HepG2 (cell line): Measurements from ENCODE around the gene MTOR. TPM values are rescaled to one million over a fixed set of nuclear protein-coding genes. Genes with fewer than 3 reads are reported as not detected.

ENCODE experiments used
- ATAC-seq: fragments of 200-7000 bp; cut with Tn5 transposase; 3 replicates; pipeline ENCODE4 v1.9.1; 2020; ENCODE audit warnings: mild to moderate bottlenecking, moderate library complexity
- BruUV-seq: library from RNA; stranded (reverse); fragments of 400-500 nt; replicated peaks from 2 replicates; lab custom pipeline; 2021; lab: Mats Ljungman, UMichigan
- CTCF ChIA-PET: fragments of 300-600 bp; formaldehyde crosslinking; extraction: SDS; loops from one replicate; lab custom pipeline; 2021; ENCODE audit warnings: low total read pairs, inconsistent platforms, low intra/inter-chr PET ratio; lab: Yijun Ruan, JAX
- POLR2A ChIA-PET: fragments of 350-600 bp; sonication (Branson Sonifier 250); formaldehyde crosslinking; loops from one replicate; lab custom pipeline; 2020; ENCODE audit warnings: antibody characterized with exemption, inconsistent platforms; lab: Yijun Ruan, JAX
- DNase-seq: peaks from one replicate; pipeline ENCODE4 v3.0.0-alpha.2; 2015; ENCODE audit warnings: low spot score
- FAIRE-seq: peaks from 3 replicates; lab custom pipeline; 2011; peaks lifted over from hg19 to GRCh38; lab: Jason Lieb, UNC
- H2AFZ ChIP-seq: one replicate; pipeline ENCODE4 v1.6.1; 2011; ENCODE audit warnings: low read length, inconsistent platforms
- H3K27ac ChIP-seq: fragments of 300-600 bp; 3 replicates; pipeline ENCODE4 v1.8.0; 2011; ENCODE audit warnings: mixed run types, mild to moderate bottlenecking, mixed read lengths, low read length, inconsistent platforms; ENCODE audit not compliant: insufficient read depth; ENCODE audit errors: extremely low read length
- H3K27me3 ChIP-seq, 2 experiments: fragments of 200-600 bp in 1 of 2; 2 replicates in 1 of 2; 3 replicates in 1 of 2; pipeline versions ENCODE4 v1.6.0 to v1.8.0; 2011; ENCODE audit warnings: low read length in 2 of 2, mild to moderate bottlenecking in 2 of 2, moderate library complexity in 2 of 2, inconsistent platforms in 1 of 2; ENCODE audit not compliant: insufficient read depth in 2 of 2, control insufficient read depth in 1 of 2
- H3K36me3 ChIP-seq, 2 experiments: fragments of 200-600 bp in 1 of 2; replicated peaks in 1 of 2; 2 replicates in 1 of 2; 3 replicates in 1 of 2; pipeline versions ENCODE4 v1.5.1 to v1.8.0; 2011; ENCODE audit warnings: low read length in 2 of 2, inconsistent platforms in 1 of 2; ENCODE audit not compliant: insufficient read depth in 2 of 2, control insufficient read depth in 1 of 2
- H3K4me1 ChIP-seq: 2 replicates; pipeline ENCODE4 v1.5.1; 2012; ENCODE audit warnings: low read length, inconsistent platforms; ENCODE audit not compliant: insufficient read depth
- H3K4me2 ChIP-seq: 2 replicates; pipeline ENCODE4 v1.6.0; 2011; ENCODE audit warnings: low read depth, low read length, inconsistent platforms
- H3K4me3 ChIP-seq, 3 experiments: fragments of 200-600 bp in 1 of 3; sonication (generic), shearing (Covaris generic) in 1 of 3; replicated peaks in 1 of 3; 2 replicates each; pipeline ENCODE4 v1.5.1; 2011 to 2016; ENCODE audit warnings: low read length in 3 of 3, inconsistent platforms in 2 of 3, low read depth in 2 of 3, mild to moderate bottlenecking in 2 of 3, control low read depth in 1 of 3, mixed read lengths in 1 of 3; ENCODE audit not compliant: insufficient read depth in 1 of 3
- H3K79me2 ChIP-seq: one replicate; pipeline ENCODE4 v1.6.1; 2011; ENCODE audit warnings: low read length, inconsistent platforms; ENCODE audit not compliant: insufficient read depth
- H3K9ac ChIP-seq: 2 replicates; pipeline ENCODE4 v1.6.0; 2011; ENCODE audit warnings: mild to moderate bottlenecking, low read depth, low read length, inconsistent platforms; ENCODE audit not compliant: insufficient read depth
- H3K9me3 ChIP-seq: 2 replicates; pipeline ENCODE4 v1.5.1; 2012; ENCODE audit warnings: mild to moderate bottlenecking, low read length
- H4K20me1 ChIP-seq: 2 replicates; pipeline ENCODE4 v1.6.0; 2011; ENCODE audit warnings: inconsistent platforms, mild to moderate bottlenecking, low read length, moderate library complexity; ENCODE audit not compliant: insufficient read depth
- SOX13 ChIP-seq, 3 experiments: fragments of 450-650 bp in 1 of 3; sonication (generic) in 1 of 3; formaldehyde crosslinking in 1 of 3; IDR thresholded peaks in 2 of 3; conservative IDR thresholded peaks in 1 of 3; 2 replicates each; pipeline versions ENCODE4 v1.5.0 to v1.6.1; 2016 to 2020; ENCODE audit warnings: antibody characterized with exemption in 1 of 3, mild to moderate bottlenecking in 1 of 3, missing compliant biosample characterization in 1 of 3, missing genetic modification reagents in 1 of 3, moderate library complexity in 1 of 3
- SP2 ChIP-seq: sonication (generic); formaldehyde crosslinking; IDR thresholded peaks from 2 replicates; pipeline ENCODE4 v1.5.1; 2020; ENCODE audit warnings: mild to moderate bottlenecking, missing genetic modification reagents
- ZNF235 ChIP-seq: sonication (generic); formaldehyde crosslinking; IDR thresholded peaks from 2 replicates; pipeline ENCODE4 v1.8.1; 2023; ENCODE audit warnings: mild to moderate bottlenecking, missing genetic modification reagents, borderline replicate concordance
- ZNF335 ChIP-seq: sonication (generic); formaldehyde crosslinking; IDR thresholded peaks from 2 replicates; pipeline ENCODE4 v1.4.0; 2020; ENCODE audit warnings: missing genetic modification reagents
- ZSCAN9 ChIP-seq: IDR thresholded peaks from 2 replicates; pipeline ENCODE4 v1.6.1; 2016; ENCODE audit warnings: borderline replicate concordance
- WGBS: methylation state at CpG from one replicate; pipeline ENCODE4 v1.1.6; 2017; ENCODE audit warnings: low lambda C conversion rate; 5-methylcytosine and 5-hydroxymethylcytosine counted together
- in situ Hi-C: cut with HindIII; loops from 2 replicates; pipeline ENCODE4 v1.10.0; 2017; ENCODE audit warnings: low pct_unique_long_range_greater_than_20kb; ENCODE audit not compliant: extremely low pct_ligation_motif_present
- intact Hi-C: fragments of 100-400 bp; cut with micrococcal nuclease; formaldehyde crosslinking; loops from one replicate; pipeline ENCODE4 v1.10.0; 2022; ENCODE audit not compliant: unreplicated experiment
- polyA plus RNA-seq, 8 experiments: library from polyadenylated mRNA; depleted of rRNA in 3 of 8; stranded (reverse) in 7 of 8; unstranded in 1 of 8; fragments of >200 nt; fragmentation: Illumina TruSeq in 4 of 8; extraction: Trizol in 4 of 8; gene quantifications; 2 replicates each; pipeline versions ENCODE4 v1.2.1 to v1.2.3, GENCODE V29; 2011 to 2016; ENCODE audit warnings: low read depth in 4 of 8, missing spikeins in 1 of 8, mixed read lengths in 1 of 8; ENCODE audit not compliant: insufficient read depth in 1 of 8
- total RNA-seq, 5 experiments: library from RNA; depleted of rRNA; stranded (reverse); fragments of >200 nt; fragmentation: Illumina TruSeq; extraction: Trizol; gene quantifications; 2 replicates each; pipeline ENCODE4 v1.2.3, GENCODE V29; 2016; ENCODE audit warnings: low read depth in 1 of 5
- TF ChIP-seq, protein P1 (sequence below): sonication (generic); formaldehyde crosslinking; IDR thresholded peaks from 2 replicates; pipeline ENCODE4 v1.5.1; 2020; ENCODE audit warnings: mild to moderate bottlenecking, moderate library complexity, missing genetic modification reagents

Gene MTOR
- total and polyA plus RNA-seq, 2 of the 13 experiments (the other 11 are each of a cell fraction or from before 2014, with no cell fraction given): 24.6 to 34.6 TPM

DNA sequence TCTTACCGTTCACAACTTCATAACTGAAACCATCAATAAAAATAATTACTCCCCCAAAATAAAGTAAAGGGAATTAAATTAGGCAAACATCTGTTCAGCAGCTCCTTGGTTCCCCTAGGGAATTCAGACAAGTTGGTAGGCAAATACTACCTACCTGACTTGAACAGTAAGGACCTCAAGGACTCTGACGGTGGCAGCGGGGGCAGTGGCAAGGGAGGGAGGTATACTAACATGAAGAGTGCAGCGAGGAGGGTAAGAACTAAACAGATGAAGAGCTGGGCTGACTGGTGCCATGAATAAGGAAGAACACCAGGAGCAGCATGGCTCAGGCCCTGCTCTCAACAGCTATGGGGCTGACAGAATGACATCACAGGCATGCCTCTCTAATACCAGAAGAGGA lies 33.1 kb downstream of the MTOR start:
- Histone ChIP-seq H3K27ac (no peak overlapping the region), H4K20me1 (no peaks in the 10 kb centered on the region), H3K4me3 (no peak overlapping the region)
- 100% methylated on average over 4 of the region's 4 CpGs for WGBS
- in situ Hi-C loops: no loop called here
- TF ChIP-seq ZNF235 (CRISPR knock-in tag) (no peak), ZSCAN9 (no peak), SOX13 (IDR thresholded peaks at IDR 0.05) (no peak), SOX13 (CRISPR knock-in tag; conservative IDR thresholded peaks at IDR 0.05 in 1 of 2, IDR thresholded peaks at IDR 0.05 in 1 of 2) (no peak), SP2 (CRISPR knock-in tag) (no peak), ZNF335 (CRISPR knock-in tag) (no peak)
- TF ChIP-seq, protein P1, sequence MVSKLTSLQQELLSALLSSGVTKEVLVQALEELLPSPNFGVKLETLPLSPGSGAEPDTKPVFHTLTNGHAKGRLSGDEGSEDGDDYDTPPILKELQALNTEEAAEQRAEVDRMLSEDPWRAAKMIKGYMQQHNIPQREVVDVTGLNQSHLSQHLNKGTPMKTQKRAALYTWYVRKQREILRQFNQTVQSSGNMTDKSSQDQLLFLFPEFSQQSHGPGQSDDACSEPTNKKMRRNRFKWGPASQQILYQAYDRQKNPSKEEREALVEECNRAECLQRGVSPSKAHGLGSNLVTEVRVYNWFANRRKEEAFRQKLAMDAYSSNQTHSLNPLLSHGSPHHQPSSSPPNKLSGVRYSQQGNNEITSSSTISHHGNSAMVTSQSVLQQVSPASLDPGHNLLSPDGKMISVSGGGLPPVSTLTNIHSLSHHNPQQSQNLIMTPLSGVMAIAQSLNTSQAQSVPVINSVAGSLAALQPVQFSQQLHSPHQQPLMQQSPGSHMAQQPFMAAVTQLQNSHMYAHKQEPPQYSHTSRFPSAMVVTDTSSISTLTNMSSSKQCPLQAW (CRISPR knock-in tag): no peak
- TF ChIP-seq, all 625 proteins: peak for 0
- POLR2A ChIA-PET: no interaction called here
- intact Hi-C loops: no loop called here
- Histone ChIP-seq H3K4me2 (no peak overlapping the region), H3K9ac (no peak overlapping the region), H2AFZ (no peak overlapping the region), H3K4me1 (no peaks in the 10 kb centered on the region), H3K79me2 (no peaks in the 10 kb centered on the region), H3K27me3 (no peaks in the 10 kb centered on the region), H3K36me3 (peaks cover 25 to 61% of the 10 kb centered on the region in 2 experiments), H3K9me3 (no peaks in the 10 kb centered on the region)
- no TSS peak for BruUV-seq
- CTCF ChIA-PET: no interaction called here
- DNase-seq (no peak), FAIRE-seq (no peak), ATAC-seq (no peak)
